ENCODE data around the gene WHRN.

WHRN gene

GRCh38 chr9:114375386-114376175, 129.7 kb downstream of the WHRN start:
- Histone ChIP-seq H3K4me3 (IDR thresholded peaks at IDR 0.05; ENCODE audit: insufficient read depth, low read depth, low read length) (no peak overlapping the region), H3K27me3 (ENCODE audit: insufficient read depth, low read depth) (no peaks in the 10 kb centered on the region), H2AFZ (ENCODE audit: low read depth) (no peak overlapping the region), H3K27ac (no peak overlapping the region), H4K20me1 (ENCODE audit: insufficient read depth) (no peaks in the 10 kb centered on the region), H3K4me1 (ENCODE audit: low read depth, poor library complexity, severe bottlenecking) (peaks cover 53% of the 10 kb centered on the region), H3K36me3 (ENCODE audit: insufficient read depth) (peaks cover 11% of the 10 kb centered on the region; the same call in 1 of the 2 replicates), H3K9ac (no peak overlapping the region), H3K79me2 (ENCODE audit: insufficient read depth, low read depth) (peaks cover 36% of the 10 kb centered on the region), H3K4me2 (no peak overlapping the region)
- TF ChIP-seq, protein P1, sequence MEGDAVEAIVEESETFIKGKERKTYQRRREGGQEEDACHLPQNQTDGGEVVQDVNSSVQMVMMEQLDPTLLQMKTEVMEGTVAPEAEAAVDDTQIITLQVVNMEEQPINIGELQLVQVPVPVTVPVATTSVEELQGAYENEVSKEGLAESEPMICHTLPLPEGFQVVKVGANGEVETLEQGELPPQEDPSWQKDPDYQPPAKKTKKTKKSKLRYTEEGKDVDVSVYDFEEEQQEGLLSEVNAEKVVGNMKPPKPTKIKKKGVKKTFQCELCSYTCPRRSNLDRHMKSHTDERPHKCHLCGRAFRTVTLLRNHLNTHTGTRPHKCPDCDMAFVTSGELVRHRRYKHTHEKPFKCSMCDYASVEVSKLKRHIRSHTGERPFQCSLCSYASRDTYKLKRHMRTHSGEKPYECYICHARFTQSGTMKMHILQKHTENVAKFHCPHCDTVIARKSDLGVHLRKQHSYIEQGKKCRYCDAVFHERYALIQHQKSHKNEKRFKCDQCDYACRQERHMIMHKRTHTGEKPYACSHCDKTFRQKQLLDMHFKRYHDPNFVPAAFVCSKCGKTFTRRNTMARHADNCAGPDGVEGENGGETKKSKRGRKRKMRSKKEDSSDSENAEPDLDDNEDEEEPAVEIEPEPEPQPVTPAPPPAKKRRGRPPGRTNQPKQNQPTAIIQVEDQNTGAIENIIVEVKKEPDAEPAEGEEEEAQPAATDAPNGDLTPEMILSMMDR (conservative IDR thresholded peaks at IDR 0.05; ENCODE audit: low read depth, low read length), result no peak

- H3K4me2 ChIP-seq, result no peak overlapping the region
- peaks cover 8% of the 10 kb centered on the region; the same call in 1 of the 2 replicates for H3K36me3 ChIP-seq (ENCODE audit: insufficient read depth)
- H4K20me1 ChIP-seq (ENCODE audit: insufficient read depth), result no peaks in the 10 kb centered on the region
- peaks cover 54% of the 10 kb centered on the region for H3K4me1 ChIP-seq (ENCODE audit: low read depth, poor library complexity, severe bottlenecking)
- no peak overlapping the region for H3K9ac ChIP-seq
- no peak overlapping the region for H3K4me3 ChIP-seq (IDR thresholded peaks at IDR 0.05; ENCODE audit: insufficient read depth, low read depth, low read length)
- H2AFZ ChIP-seq (ENCODE audit: low read depth), result no peak overlapping the region
- H3K27me3 ChIP-seq (ENCODE audit: insufficient read depth, low read depth), result no peaks in the 10 kb centered on the region
- no peak overlapping the region; the same call in 1 of the 2 replicates for H3K27ac ChIP-seq
- peaks cover 35% of the 10 kb centered on the region for H3K79me2 ChIP-seq (ENCODE audit: insufficient read depth, low read depth)
- TF ChIP-seq, protein P1 (conservative IDR thresholded peaks at IDR 0.05; ENCODE audit: low read depth, low read length), result no peak
Measured at GRCh38 chr9:114374936-114375335, 130.3 kb downstream of the WHRN start.

- TF ChIP-seq, protein P1 (conservative IDR thresholded peaks at IDR 0.05; ENCODE audit: low read depth, low read length), result no peak
- no peak overlapping the region for H3K4me3 ChIP-seq (IDR thresholded peaks at IDR 0.05; ENCODE audit: insufficient read depth, low read depth, low read length)
- H3K4me2 ChIP-seq, result no peak overlapping the region
- no peaks in the 10 kb centered on the region for H3K27me3 ChIP-seq (ENCODE audit: insufficient read depth, low read depth)
- H3K36me3 ChIP-seq (ENCODE audit: insufficient read depth), result peaks cover 4% of the 10 kb centered on the region; the same call in 1 of the 2 replicates
- peaks cover 62% of the 10 kb centered on the region for H3K4me1 ChIP-seq (ENCODE audit: low read depth, poor library complexity, severe bottlenecking)
- H3K79me2 ChIP-seq (ENCODE audit: insufficient read depth, low read depth), result peaks cover 34% of the 10 kb centered on the region
- H4K20me1 ChIP-seq (ENCODE audit: insufficient read depth), result no peaks in the 10 kb centered on the region
- H3K9ac ChIP-seq, result no peak overlapping the region; the same call in 1 of the 2 replicates
- H3K27ac ChIP-seq, result peak overlapping the region; percentile 50; the same call in 1 of the 2 replicates
- H2AFZ ChIP-seq (ENCODE audit: low read depth), result no peak overlapping the region
Measured at GRCh38 chr9:114373960-114374730, 131.1 kb downstream of the WHRN start.

DNA sequence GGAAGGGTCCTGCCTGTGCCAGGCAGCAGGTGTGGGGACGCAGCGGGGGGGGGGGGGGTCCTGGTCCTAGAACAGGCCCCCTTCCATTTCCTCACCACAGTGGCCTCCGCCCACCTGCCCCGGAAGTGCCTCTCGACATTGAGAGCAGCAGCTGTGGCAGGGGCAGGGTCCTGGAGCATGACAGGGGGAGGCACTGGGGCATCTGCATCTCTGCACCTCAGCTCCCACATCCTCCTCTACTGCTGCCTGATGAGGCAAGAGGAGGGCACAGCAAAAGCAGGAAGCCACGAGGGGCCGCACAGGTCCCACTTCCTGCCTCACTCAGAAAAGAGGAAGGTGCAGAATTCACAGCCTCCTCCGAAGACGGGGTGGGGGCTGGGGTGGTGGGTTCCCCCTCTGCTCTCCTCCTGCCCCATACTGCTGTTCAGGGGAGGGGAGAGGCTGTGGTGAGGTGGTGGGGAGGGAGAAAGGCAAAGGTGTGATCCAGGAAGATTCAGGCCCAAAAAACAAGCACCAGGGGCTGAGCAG, 132.3 kb downstream of the WHRN start:
- peaks cover 22% of the 10 kb centered on the region; the same call in 1 of the 2 replicates for H3K79me2 ChIP-seq (ENCODE audit: insufficient read depth, low read depth)
- no peak overlapping the region for H3K4me2 ChIP-seq
- peak overlapping the region; percentile 50; the same call in 1 of the 2 replicates for H3K27ac ChIP-seq
- H3K4me3 ChIP-seq (IDR thresholded peaks at IDR 0.05; ENCODE audit: insufficient read depth, low read depth, low read length), result no peak overlapping the region
- no peak overlapping the region for H2AFZ ChIP-seq (ENCODE audit: low read depth)
- peak overlapping the region; percentile 16; the same call in 1 of the 2 replicates for H3K9ac ChIP-seq
- H3K4me1 ChIP-seq (ENCODE audit: low read depth, poor library complexity, severe bottlenecking), result peaks cover 74% of the 10 kb centered on the region
- H3K36me3 ChIP-seq (ENCODE audit: insufficient read depth), result peaks cover 4% of the 10 kb centered on the region; the same call in 1 of the 2 replicates
- H4K20me1 ChIP-seq (ENCODE audit: insufficient read depth), result no peaks in the 10 kb centered on the region
- TF ChIP-seq, protein P1 (conservative IDR thresholded peaks at IDR 0.05; ENCODE audit: low read depth, low read length), result no peak
- no peaks in the 10 kb centered on the region for H3K27me3 ChIP-seq (ENCODE audit: insufficient read depth, low read depth)
